ENCODE measurements around the gene GALNT10. TPM values are rescaled to one million over a fixed set of nuclear protein-coding genes. Genes with fewer than 3 reads are reported as not detected.

Gene GALNT10
- total and polyA plus RNA-seq, 8 donors, result 5.3 to 76.4 (median 27.4) TPM

GRCh38 chr5:154442801-154443200 lies 252.3 kb downstream of the GALNT10 start:
- Histone ChIP-seq H3K27me3 (no peaks in the 10 kb centered on the region), H3K4me1 (peaks cover 10 to 26% (median 24%) of the 10 kb centered on the region in 4 donors), H3K9me3 (no peaks in the 10 kb centered on the region), H3K36me3 (peaks cover 18 to 54% (median 49%) of the 10 kb centered on the region in 4 donors), H3K4me3 (no peak overlapping the region), H3K27ac (no peak overlapping the region)
- 88 to 100% (median 96%) methylated on average over 1 of the region's 1 CpG for WGBS, 5 donors
- intact Hi-C loops (cut with DNase I; ENCODE audit: low total_unique reads), result no loop called here
- TF ChIP-seq EP300 (IDR thresholded peaks at IDR 0.05), result no peak
- DNase-seq, result no peak

- peaks cover 12 to 35% (median 31%) of the 10 kb centered on the region in 4 donors for H3K36me3 ChIP-seq
- 5 to 7% (median 6%) methylated on average over 30 of the region's 30 CpGs for WGBS, 5 donors
- intact Hi-C loops (cut with DNase I; ENCODE audit: low total_unique reads), result no loop called here
- H3K9me3 ChIP-seq, result no peaks in the 10 kb centered on the region
- peak in 1 of 2 donors; percentile 37 for DNase-seq
- peak overlapping the region; percentile 62 to 98 (median 86) for H3K4me3 ChIP-seq
- peak overlapping the region; percentile 75 to 90 (median 84) for H3K27ac ChIP-seq
- TF ChIP-seq EP300 (IDR thresholded peaks at IDR 0.05), result no peak
- no peak for TF ChIP-seq POLR2AphosphoS5 (IDR thresholded peaks at IDR 0.05)
- no peak for TF ChIP-seq POLR2A (IDR thresholded peaks at IDR 0.05)
- no peak for TF ChIP-seq CTCF (IDR thresholded peaks at IDR 0.05)
- peaks cover 22 to 46% (median 38%) of the 10 kb centered on the region in 4 donors for H3K4me1 ChIP-seq
- H3K27me3 ChIP-seq, result no peaks in the 10 kb centered on the region
Observed at GRCh38 chr5:154444556-154445421, 254.3 kb downstream of the GALNT10 start.

- intact Hi-C loops (cut with DNase I; ENCODE audit: low total_unique reads), result no loop called here
- no peaks in the 10 kb centered on the region for H3K9me3 ChIP-seq
Observed at GRCh38 chr5:154445422-154446194, 255.1 kb downstream of the GALNT10 start, which contains the start of gene SAP30L. Gene SAP30L (plus strand): TSS chr5:154445997. CDS start chr5:154446605, 608 bp downstream.

More at GRCh38 chr5:154445422-154446194, 255.1 kb downstream of the GALNT10 start, which contains the start of gene SAP30L:
- Histone ChIP-seq H3K27me3 (no peaks in the 10 kb centered on the region), H3K4me3 (peak within 1 kb of the TSS; percentile 62 to 98 (median 86)), H3K4me1 (peaks cover 22 to 49% (median 38%) of the 10 kb centered on the region in 4 donors), H3K36me3 (peaks cover 12 to 33% (median 26%) of the 10 kb centered on the region in 4 donors), H3K27ac (peak within 1 kb of the TSS; percentile 75 to 90 (median 84))
- TF ChIP-seq CTCF (IDR thresholded peaks at IDR 0.05) (no peak), EP300 (IDR thresholded peaks at IDR 0.05) (no peak), POLR2AphosphoS5 (IDR thresholded peaks at IDR 0.05) (peak; percentile 85 to 92 (median 90)), POLR2A (IDR thresholded peaks at IDR 0.05) (peak in 2 of 4 donors; percentile 52 to 70)
- 0 to 1% (median 0%) methylated on average over 40 to 70 of the region's 70 CpGs for WGBS, 5 donors
- DNase-seq, result peak; percentile 97 to 98

Measured in stomach (tissue), 9 donors.